Mucosa of descending colon (tissue), 3 donors: Measurements from ENCODE around the gene PURB. TPM values are rescaled to one million over a fixed set of nuclear protein-coding genes. Genes with fewer than 3 reads are reported as not detected.
"Not testable (repeated sequence)": the region's sequence is repeated elsewhere in the genome, so short reads cannot be mapped to it uniquely, and the experiment has no call there.

Experiments
- ATAC-seq: fragments of 200-7000 bp; cut with Tn5 transposase; one replicate; pipeline ENCODE4 v1.9.1; 2020; ENCODE audit warnings: mild to moderate bottlenecking, moderate library complexity
- DNase-seq, 3 donors: peaks; one replicate each; pipeline ENCODE4 v3.0.0-alpha.2; 2020
- H3K36me3 ChIP-seq: fragments of 200-600 bp; one replicate; pipeline ENCODE4 v1.8.0; 2021; ENCODE audit warnings: low read depth, mild to moderate bottlenecking
- H3K4me1 ChIP-seq: fragments of 200-600 bp; one replicate; pipeline ENCODE4 v1.8.0; 2021; ENCODE audit warnings: low read depth, mild to moderate bottlenecking
- H3K4me3 ChIP-seq: fragments of 200-600 bp; one replicate; pipeline ENCODE4 v1.8.0; 2021; ENCODE audit warnings: mild to moderate bottlenecking
- H3K9me3 ChIP-seq: fragments of 200-600 bp; one replicate; pipeline ENCODE4 v1.8.0; 2021; ENCODE audit warnings: mild to moderate bottlenecking
- intact Hi-C, 2 donors: fragments of 100-400 bp; cut with DNase I in 1 of 2; cut with micrococcal nuclease in 1 of 2; formaldehyde crosslinking; loops; one replicate each; pipeline versions ENCODE4 v1.11.0 to v1.11.1; 2022; cut with DNase I, micrococcal nuclease
- total RNA-seq, 3 donors: library from RNA; stranded (reverse); fragmentation: NEBNext Ultra II Directional in 2 of 3; extraction: Animal tissue kit (Norgen Biotek cat#: 25700) in 2 of 3; gene quantifications; one replicate each; pipeline versions ENCODE4 v1.2.1 to v1.2.4, GENCODE V29; 2021 to 2023
- TF ChIP-seq, protein P1 (sequence below): fragments of 200-600 bp; IDR thresholded peaks from one replicate; pipeline ENCODE4 v1.8.0; 2022; ENCODE audit warnings: antibody characterized with exemption, mild to moderate bottlenecking
- donor health status: DM: no; HTN: no; CAD: no; lungs with moderate emphysema.
- donor health status: DM: no; HTN: no; CAD: no.
- donor health status: DM: no; HTN: yes; CAD: no.

Gene PURB
- total RNA-seq, 3 donors from 2014 or later = 18.5 to 47.1 (median 20.1) TPM

DNA sequence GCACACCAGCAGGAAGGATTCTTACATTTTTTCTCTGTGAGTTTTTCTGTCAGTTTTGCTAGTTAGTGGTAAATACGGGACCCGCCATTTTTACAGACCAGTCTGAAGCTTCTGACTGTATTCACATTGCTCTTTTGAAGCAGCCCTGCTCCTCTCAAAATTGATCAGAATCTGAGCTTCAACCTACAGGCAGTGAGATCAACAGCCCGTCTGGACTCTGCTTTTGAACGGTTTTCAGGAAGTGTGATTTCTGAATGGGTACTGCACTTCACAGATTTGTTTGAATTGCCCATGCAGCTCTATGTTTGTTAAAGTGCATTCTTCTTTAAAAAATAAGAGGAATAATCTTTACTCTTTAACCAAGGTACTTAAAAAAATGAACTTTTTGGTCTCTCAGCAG, 8.9 kb downstream of the PURB start:
- Histone ChIP-seq H3K9me3 (no peaks in the 10 kb centered on the region), H3K4me1 (peaks cover 13% of the 10 kb centered on the region), H3K36me3 (no peaks in the 10 kb centered on the region), H3K4me3 (no peak overlapping the region)
- no peak for DNase-seq
- TF ChIP-seq, protein P1, sequence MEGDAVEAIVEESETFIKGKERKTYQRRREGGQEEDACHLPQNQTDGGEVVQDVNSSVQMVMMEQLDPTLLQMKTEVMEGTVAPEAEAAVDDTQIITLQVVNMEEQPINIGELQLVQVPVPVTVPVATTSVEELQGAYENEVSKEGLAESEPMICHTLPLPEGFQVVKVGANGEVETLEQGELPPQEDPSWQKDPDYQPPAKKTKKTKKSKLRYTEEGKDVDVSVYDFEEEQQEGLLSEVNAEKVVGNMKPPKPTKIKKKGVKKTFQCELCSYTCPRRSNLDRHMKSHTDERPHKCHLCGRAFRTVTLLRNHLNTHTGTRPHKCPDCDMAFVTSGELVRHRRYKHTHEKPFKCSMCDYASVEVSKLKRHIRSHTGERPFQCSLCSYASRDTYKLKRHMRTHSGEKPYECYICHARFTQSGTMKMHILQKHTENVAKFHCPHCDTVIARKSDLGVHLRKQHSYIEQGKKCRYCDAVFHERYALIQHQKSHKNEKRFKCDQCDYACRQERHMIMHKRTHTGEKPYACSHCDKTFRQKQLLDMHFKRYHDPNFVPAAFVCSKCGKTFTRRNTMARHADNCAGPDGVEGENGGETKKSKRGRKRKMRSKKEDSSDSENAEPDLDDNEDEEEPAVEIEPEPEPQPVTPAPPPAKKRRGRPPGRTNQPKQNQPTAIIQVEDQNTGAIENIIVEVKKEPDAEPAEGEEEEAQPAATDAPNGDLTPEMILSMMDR = no peak
- intact Hi-C loops = no loop called here
- no peak for ATAC-seq

DNA sequence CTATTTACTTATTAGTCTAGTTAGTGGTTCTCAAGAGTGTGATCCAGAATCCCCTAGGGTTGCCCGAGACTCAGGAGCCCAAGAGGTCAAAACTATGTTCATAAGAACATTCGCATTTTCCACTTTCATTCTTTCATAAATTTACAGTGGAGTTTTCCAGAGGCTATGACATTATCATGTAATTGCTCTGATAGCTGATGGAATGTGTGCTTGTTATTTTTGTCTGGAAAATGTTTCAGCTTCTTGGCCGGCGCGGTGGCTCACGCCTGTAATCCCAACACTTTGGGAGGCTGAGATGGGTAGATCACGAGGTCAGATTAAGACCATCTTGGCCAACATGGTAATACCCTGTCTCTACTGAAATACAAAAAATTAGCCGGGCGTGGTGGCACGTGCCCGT, 10.1 kb downstream of the PURB start:
- intact Hi-C loops = no loop called here
- ATAC-seq = no peak
- Histone ChIP-seq H3K36me3 (no peaks in the 10 kb centered on the region), H3K4me3 (no peak overlapping the region), H3K4me1 (peaks cover 4% of the 10 kb centered on the region), H3K9me3 (no peaks in the 10 kb centered on the region)
- DNase-seq = no peak
- TF ChIP-seq, protein P1 = no peak

GRCh38 chr7:44872787-44873186, 12.5 kb downstream of the PURB start:
- ATAC-seq (no peak), DNase-seq (no peak)
- Histone ChIP-seq H3K36me3 (no peaks in the 10 kb centered on the region), H3K9me3 (no peaks in the 10 kb centered on the region), H3K4me1 (no peaks in the 10 kb centered on the region), H3K4me3 (no peak overlapping the region)
- intact Hi-C loops = no loop called here
- TF ChIP-seq, protein P1 = no peak

DNA sequence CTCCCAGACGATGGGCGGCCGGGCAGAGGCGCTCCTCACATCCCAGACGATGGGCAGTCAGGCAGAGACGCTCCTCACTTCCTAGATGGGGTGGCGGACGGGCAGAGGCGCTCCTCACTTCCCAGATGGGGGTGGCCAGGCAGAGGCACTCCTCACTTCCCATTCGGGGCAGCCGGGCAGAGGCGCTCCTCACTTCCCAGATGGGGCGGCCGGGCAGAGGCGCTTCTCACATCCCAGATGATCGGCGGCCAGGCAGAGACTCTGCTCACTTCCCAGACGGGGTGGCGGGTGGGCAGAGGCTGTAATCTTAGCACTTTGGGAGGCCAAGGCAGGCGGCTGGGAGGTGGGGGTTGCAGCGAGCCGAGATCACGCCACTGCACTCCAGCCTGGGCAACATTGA, 13.4 kb downstream of the PURB start:
- DNase-seq, H3K9me3 ChIP-seq, H3K4me3 ChIP-seq, ATAC-seq, H3K4me1 ChIP-seq, H3K36me3 ChIP-seq, intact Hi-C loops: not testable (repeated sequence)

GRCh38 chr7:44870780-44871179, 14.6 kb downstream of the PURB start:
- H3K4me1 ChIP-seq, DNase-seq, ATAC-seq, H3K36me3 ChIP-seq, intact Hi-C loops, H3K9me3 ChIP-seq, H3K4me3 ChIP-seq: not testable (repeated sequence)

GRCh38 chr7:44870336-44870735, 15.0 kb downstream of the PURB start:
- DNase-seq, ATAC-seq, H3K9me3 ChIP-seq, H3K4me1 ChIP-seq, H3K4me3 ChIP-seq, H3K36me3 ChIP-seq, intact Hi-C loops: not testable (repeated sequence)

- intact Hi-C loops = no loop called here
- TF ChIP-seq, protein P1 = no peak
- Histone ChIP-seq H3K36me3 (no peaks in the 10 kb centered on the region), H3K4me3 (no peak overlapping the region), H3K4me1 (no peaks in the 10 kb centered on the region), H3K9me3 (no peaks in the 10 kb centered on the region)
- DNase-seq (no peak), ATAC-seq (no peak)
Measured at GRCh38 chr7:44867073-44867995, 18.0 kb downstream of the PURB start.

- DNase-seq = not testable (repeated sequence)
Measured at GRCh38 chr7:44861949-44862348, 23.4 kb downstream of the PURB start.

More at GRCh38 chr7:44861949-44862348, 23.4 kb downstream of the PURB start:
- ATAC-seq, H3K4me3 ChIP-seq, H3K36me3 ChIP-seq, intact Hi-C loops, H3K4me1 ChIP-seq, H3K9me3 ChIP-seq: not testable (repeated sequence)
